AG04449 (cell line): ENCODE results near the gene MID1.

Experiments
- CTCF ChIA-PET: fragments of 350-600 bp; formaldehyde crosslinking; extraction: SDS; loops from one replicate; lab custom pipeline; 2021; ENCODE audit warnings: antibody characterized with exemption; lab: Yijun Ruan, JAX
- POLR2A ChIA-PET: fragments of 400-600, 350-600 bp; formaldehyde crosslinking; extraction: SDS; loops from one replicate; lab custom pipeline; 2020; ENCODE audit warnings: antibody characterized with exemption, inconsistent platforms; lab: Yijun Ruan, JAX
- DNase-seq: peaks from one replicate; pipeline ENCODE4 v3.0.0-alpha.2; 2010; ENCODE audit warnings: low read depth, low spot score
- H3K4me3 ChIP-seq: 2 replicates; pipeline ENCODE4 v1.5.1; 2011; ENCODE audit warnings: low read depth, mild to moderate bottlenecking, control low read depth, low read length
- CTCF ChIP-seq: IDR thresholded peaks from one replicate; pipeline ENCODE4 v1.5.1; 2011; ENCODE audit warnings: mild to moderate bottlenecking, moderate library complexity, low read length, control low read depth, inconsistent platforms; ENCODE audit not compliant: insufficient read depth; ENCODE audit errors: missing control alignments

MID1 gene

DNA sequence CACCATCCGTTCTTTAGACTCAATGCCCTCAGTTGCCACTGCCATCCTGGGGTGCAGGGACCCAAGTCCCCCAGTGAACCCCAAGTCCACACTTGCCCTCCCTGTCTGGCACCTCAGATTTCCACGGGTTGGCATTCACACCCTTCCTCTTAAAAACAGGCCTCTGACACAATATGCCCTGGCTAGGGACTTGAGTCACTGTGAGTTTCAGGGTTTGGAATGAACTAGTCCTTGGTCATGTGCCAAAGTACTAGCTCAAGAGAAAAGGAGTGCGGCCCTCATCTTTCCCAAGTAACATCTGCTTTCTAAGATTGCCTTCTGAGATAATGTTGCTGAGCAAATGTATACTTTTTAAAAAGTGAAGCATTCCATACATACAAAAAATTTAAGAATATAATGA is 134.0 kb downstream of the MID1 start:
- H3K4me3 ChIP-seq: no peak overlapping the region
- POLR2A ChIA-PET: no interaction called here
- DNase-seq: peak; percentile 59
- no peak for TF ChIP-seq CTCF
- CTCF ChIA-PET: interaction anchor here (1.0 kb wide), 1 partner anchor 651 kb away, joined by 3 read pairs; no protein-coding TSS in a partner anchor

DNA sequence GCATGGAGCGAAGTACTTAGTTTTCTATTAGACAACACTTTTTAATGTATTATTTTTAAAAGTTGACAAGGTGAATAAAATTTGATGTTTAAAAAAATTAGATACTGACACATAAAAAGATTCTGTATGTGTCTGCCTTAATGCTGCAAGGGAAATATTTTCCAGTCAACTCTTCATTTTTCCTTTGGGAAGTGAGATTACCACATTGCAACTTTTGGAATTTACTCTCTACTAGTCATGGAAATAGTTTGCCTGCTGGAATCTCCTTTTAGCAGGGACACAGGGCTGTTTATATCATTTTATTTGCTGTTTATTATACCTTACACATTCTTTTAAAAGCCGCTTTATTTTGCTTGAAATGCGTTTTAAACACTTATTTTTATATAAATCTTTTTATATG is 135.1 kb downstream of the MID1 start:
- CTCF ChIA-PET: interaction anchor here (0.6 kb wide), 1 partner anchor 295 kb away, joined by 5 read pairs; no protein-coding TSS in a partner anchor
- POLR2A ChIA-PET: no interaction called here
- no peak for DNase-seq
- no peak for TF ChIP-seq CTCF
- H3K4me3 ChIP-seq: no peak overlapping the region

DNA sequence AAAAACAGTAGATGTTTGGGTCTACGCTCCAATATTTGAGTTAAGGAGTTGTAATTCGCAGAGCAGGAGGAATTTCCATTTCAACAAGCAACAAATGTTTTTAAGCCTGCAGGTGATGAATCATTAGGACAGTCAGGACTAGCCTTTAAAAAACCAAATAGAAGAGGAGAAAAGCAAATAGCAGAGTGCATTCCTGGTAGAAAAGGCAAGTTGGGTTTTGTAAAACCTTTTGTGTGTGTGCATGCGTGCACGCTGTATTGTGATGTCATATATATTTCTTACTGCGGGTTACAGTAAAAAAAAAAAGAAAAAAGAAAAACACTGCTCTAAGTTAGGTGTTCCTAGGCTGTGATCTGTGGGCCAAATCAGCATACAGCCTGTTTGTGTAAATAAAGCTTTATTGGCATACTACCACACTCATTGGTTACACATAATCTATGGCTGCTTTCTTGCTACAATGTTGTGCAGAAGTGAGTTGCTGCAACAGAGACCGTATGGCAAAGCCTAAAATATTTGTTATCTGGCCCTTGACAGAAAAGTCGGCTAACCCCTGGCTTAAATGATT is 135.6 kb downstream of the MID1 start:
- ChIA-PET POLR2A (no interaction called here), CTCF (no interaction called here)
- no peak for DNase-seq
- no peak for TF ChIP-seq CTCF
- H3K4me3 ChIP-seq: no peak overlapping the region

- CTCF ChIA-PET: no interaction called here
These were observed 137.1 kb downstream of the MID1 start for GRCh38 chrX:10483191-10483831.

DNA sequence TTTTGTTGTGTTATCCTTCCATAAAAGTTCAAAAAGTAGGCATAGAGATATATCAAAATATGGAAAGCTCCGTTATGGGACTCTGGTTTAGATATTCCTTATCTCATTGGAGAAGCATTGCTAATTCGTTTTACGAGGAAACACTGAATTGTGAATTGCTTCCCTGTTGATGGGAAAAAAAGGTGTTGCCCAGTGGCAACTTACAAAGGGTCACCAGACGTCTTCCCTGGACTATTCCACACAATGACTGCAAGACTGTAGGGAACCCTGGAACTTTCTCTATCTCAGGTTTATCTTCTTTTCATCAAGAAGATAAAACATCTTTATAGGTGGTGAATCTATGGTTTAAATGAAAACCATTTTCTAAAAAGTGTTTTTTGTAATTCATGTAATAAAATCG is 137.7 kb downstream of the MID1 start:
- ChIA-PET CTCF (no interaction called here), POLR2A (no interaction called here)
- H3K4me3 ChIP-seq: no peak overlapping the region
- DNase-seq: no peak
- no peak for TF ChIP-seq CTCF

More at GRCh38 chrX:10483191-10483831, 137.1 kb downstream of the MID1 start:
- no peak overlapping the region for H3K4me3 ChIP-seq
- no peak for DNase-seq
- TF ChIP-seq CTCF: no peak
- POLR2A ChIA-PET: no interaction called here

DNA sequence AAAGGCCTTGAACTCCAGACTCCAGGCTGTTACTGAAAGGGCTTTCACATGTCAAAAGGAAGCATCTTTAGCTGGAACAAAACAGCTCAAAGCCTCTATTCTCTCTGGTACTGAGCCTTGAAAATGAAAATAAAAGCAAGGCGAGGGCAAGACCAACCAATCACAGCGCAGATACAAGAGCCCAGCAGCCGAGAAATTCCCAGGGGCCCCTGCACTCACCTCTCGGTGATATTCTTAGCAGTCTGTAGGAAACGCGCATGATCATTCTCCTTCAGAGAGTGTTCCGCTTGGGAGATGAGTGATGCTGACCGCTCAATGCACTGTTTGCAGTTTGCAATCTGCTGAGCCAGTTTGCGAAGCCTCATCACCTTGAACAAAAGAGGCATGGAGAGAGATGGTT is 138.1 kb downstream of the MID1 start:
- no peak for TF ChIP-seq CTCF
- POLR2A ChIA-PET: no interaction called here
- CTCF ChIA-PET: no interaction called here
- DNase-seq: no peak
- no peak overlapping the region for H3K4me3 ChIP-seq
